ENCODE measurements around the gene RHBDD2. TPM values are rescaled to one million over a fixed set of nuclear protein-coding genes. Genes with fewer than 3 reads are reported as not detected.

RHBDD2 gene
- total and polyA plus RNA-seq, 10 of the 15 experiments (the other 5 are each of a cell fraction or from before 2014, with no cell fraction given): 3.9 to 39.8 (median 16.9) TPM

- peak; percentile 61; the same call in 1 of the 2 replicates for TF ChIP-seq IRF3 (IDR thresholded peaks at IDR 0.05)
- no peak for TF ChIP-seq NFYA (IDR thresholded peaks at IDR 0.05; ENCODE audit: borderline replicate concordance, low read depth, low read length)
- no peak for TF ChIP-seq ZNF384 (IDR thresholded peaks at IDR 0.05; ENCODE audit: borderline replicate concordance, low read depth, low read length)
- peak; percentile 68; the same call in 1 of the 2 replicates for TF ChIP-seq BMI1 (IDR thresholded peaks at IDR 0.05; ENCODE audit: borderline replicate concordance)
- peak; percentile 91; the same call in 1 of the 2 replicates for TF ChIP-seq SMAD5 (IDR thresholded peaks at IDR 0.05; ENCODE audit: low read depth)
- no peak for TF ChIP-seq ZNF274 (IDR thresholded peaks at IDR 0.05; ENCODE audit: insufficient read depth, insufficient read length)
- no peak for TF ChIP-seq SUPT20H (IDR thresholded peaks at IDR 0.05; ENCODE audit: borderline replicate concordance, control insufficient read depth, low read depth, low read length)
- 0 out of 2 replicates have a peak, but pooled peaks have one; percentile 14 for TF ChIP-seq TBL1XR1 (IDR thresholded peaks at IDR 0.05; ENCODE audit: low read depth, low read length)
- TF ChIP-seq ZNF217 (IDR thresholded peaks at IDR 0.05): no peak
- TF ChIP-seq HSF1 (IDR thresholded peaks at IDR 0.05; ENCODE audit: low read depth, low read length): peak; percentile 78; the same call in 1 of the 2 replicates
- TF ChIP-seq RUNX3 (IDR thresholded peaks at IDR 0.05; ENCODE audit: low read length): peak; percentile 79
- peak; percentile 78 for TF ChIP-seq MXI1 (IDR thresholded peaks at IDR 0.05; ENCODE audit: low read depth, low read length)
- TF ChIP-seq EP300 (IDR thresholded peaks at IDR 0.05; ENCODE audit: borderline replicate concordance in 1 of 2, control insufficient read depth in 1 of 2, low read depth in 2 of 2, low read length in 2 of 2): no peak
- TF ChIP-seq EED (IDR thresholded peaks at IDR 0.05; ENCODE audit: low read depth): no peak
- TF ChIP-seq USF1 (IDR thresholded peaks at IDR 0.05; ENCODE audit: borderline replicate concordance, extremely low read length, insufficient read depth, low read depth, low read length): no peak
- TF ChIP-seq CHD2 (IDR thresholded peaks at IDR 0.05; ENCODE audit: borderline replicate concordance, low read depth, low read length): no peak
- no peak for TF ChIP-seq RAD51 (IDR thresholded peaks at IDR 0.05)
- TF ChIP-seq ATF2 (IDR thresholded peaks at IDR 0.05; ENCODE audit: low read length): no peak
- TF ChIP-seq CHD4 (IDR thresholded peaks at IDR 0.05): no peak
- TF ChIP-seq ZNF207 (IDR thresholded peaks at IDR 0.05; ENCODE audit: borderline replicate concordance): peak; percentile 98
- TF ChIP-seq IKZF2 (IDR thresholded peaks at IDR 0.05): peak; percentile 35 to 36; a peak in 2 of 4 replicates
- TF ChIP-seq FOS (IDR thresholded peaks at IDR 0.05; ENCODE audit: borderline replicate concordance, extremely low read depth, insufficient read length): no peak
- TF ChIP-seq BRCA1 (IDR thresholded peaks at IDR 0.05; ENCODE audit: low read depth, low read length): no peak; the same call in 1 of the 2 replicates
- TF ChIP-seq NRF1 (conservative IDR thresholded peaks at IDR 0.05; ENCODE audit: low read depth, low read length): no peak
- no peak for TF ChIP-seq SUZ12 (IDR thresholded peaks at IDR 0.05; ENCODE audit: unreplicated experiment)
- no peak for TF ChIP-seq SPI1 (IDR thresholded peaks at IDR 0.05; ENCODE audit: borderline replicate concordance, insufficient read depth, low read depth, low read length)
These were observed 36.0 kb downstream of the RHBDD2 start, which contains the start of gene POR (continued) for GRCh38 chr7:75914655-75915415.

All from GM12878 (cell line).